Colonic mucosa (tissue), 4 donors: ENCODE measurements around the gene RPH3AL. TPM values are rescaled to one million over a fixed set of nuclear protein-coding genes. Genes with fewer than 3 reads are reported as not detected.
"Not testable (repeated sequence)": the region's sequence is repeated elsewhere in the genome, so short reads cannot be mapped to it uniquely, and the experiment has no call there.

Source experiments
- DNase-seq: peaks from one replicate; pipeline ENCODE4 v3.0.0-alpha.2; 2020
- H3K27ac ChIP-seq: fragments of 200-600 bp; one replicate; pipeline ENCODE4 v1.8.0; 2021
- H3K27me3 ChIP-seq: fragments of 200-600 bp; one replicate; pipeline ENCODE4 v1.8.0; 2021
- H3K36me3 ChIP-seq: fragments of 200-600 bp; one replicate; pipeline ENCODE4 v1.8.0; 2021
- H3K4me1 ChIP-seq: fragments of 200-600 bp; one replicate; pipeline ENCODE4 v1.8.0; 2021; ENCODE audit warnings: mild to moderate bottlenecking
- H3K4me3 ChIP-seq: fragments of 200-600 bp; one replicate; pipeline ENCODE4 v1.8.0; 2021
- H3K9ac ChIP-seq, 2 donors: one replicate each; pipeline ENCODE4 v1.7.0; 2013; ENCODE audit warnings: control low read depth in 2 of 2, low read depth in 2 of 2, low read length in 2 of 2
- H3K9me3 ChIP-seq: fragments of 200-600 bp; one replicate; pipeline ENCODE4 v1.8.0; 2021
- CTCF ChIP-seq: fragments of 200-600 bp; IDR thresholded peaks from one replicate; pipeline ENCODE4 v1.8.0; 2022; ENCODE audit warnings: antibody characterized with exemption, mild to moderate bottlenecking
- intact Hi-C: fragments of 100-400 bp; cut with DNase I; formaldehyde crosslinking; loops from one replicate; pipeline ENCODE4 v1.14.1; 2022
- total RNA-seq, 2 donors: library from RNA; stranded (reverse); fragmentation: NEBNext Ultra II Directional in 1 of 2; extraction: Animal tissue kit (Norgen Biotek cat#: 25700) in 1 of 2; gene quantifications; one replicate each; pipeline ENCODE4 v1.2.1, GENCODE V29; 2021
- donor health status: healthy.
- donor health status: DM: no; HTN: no; CAD: no.
- donor health status: DM: no; HTN: no; CAD: no.

RPH3AL gene
- total RNA-seq, 2 donors from 2014 or later = 14.9 to 34.2 TPM

GRCh38 chr17:172401-172800 lies 180.2 kb downstream of the RPH3AL start:
- Histone ChIP-seq H3K4me3 (no peak overlapping the region), H3K9me3 (no peaks in the 10 kb centered on the region), H3K9ac (no peak overlapping the region), H3K27me3 (no peaks in the 10 kb centered on the region), H3K27ac (no peak overlapping the region), H3K4me1 (no peaks in the 10 kb centered on the region), H3K36me3 (no peaks in the 10 kb centered on the region)
- TF ChIP-seq CTCF = no peak
- intact Hi-C loops = no loop called here
- no peak for DNase-seq

- H3K4me3 ChIP-seq = no peak overlapping the region
- H3K9ac ChIP-seq = no peak overlapping the region
- no peaks in the 10 kb centered on the region for H3K9me3 ChIP-seq
- no peak for TF ChIP-seq CTCF
- no peaks in the 10 kb centered on the region for H3K27me3 ChIP-seq
- no peak for DNase-seq
- no peak overlapping the region for H3K27ac ChIP-seq
- no peaks in the 10 kb centered on the region for H3K36me3 ChIP-seq
- intact Hi-C loops = no loop called here
- H3K4me1 ChIP-seq = no peaks in the 10 kb centered on the region
These were observed 180.7 kb downstream of the RPH3AL start for GRCh38 chr17:171871-172270.

DNA sequence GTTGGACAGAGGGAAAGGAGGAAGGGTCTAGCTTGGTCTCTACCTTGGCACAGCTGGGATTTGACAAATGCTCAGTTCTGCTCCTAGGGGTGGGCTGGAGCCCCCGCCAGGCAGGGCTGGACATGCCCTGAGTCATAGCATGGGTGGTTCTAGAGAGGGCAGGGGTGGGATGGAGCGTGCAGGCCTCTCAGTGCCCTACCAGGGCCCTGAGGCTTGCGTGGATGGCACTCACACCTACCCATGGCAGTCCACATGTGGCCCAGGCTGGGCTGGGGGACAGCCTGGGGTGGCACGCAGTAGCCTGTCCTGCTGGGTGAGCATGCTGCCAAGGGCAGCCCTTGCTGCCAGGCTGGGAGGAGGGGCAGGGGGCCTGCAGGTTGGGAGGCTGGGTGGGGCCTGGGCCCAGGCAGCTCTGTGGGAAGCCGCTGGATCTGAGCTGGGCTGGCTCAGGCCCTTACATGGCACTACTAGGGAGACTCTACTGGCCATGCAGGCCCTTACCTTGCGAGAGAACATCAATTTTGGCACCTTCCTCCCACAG lies 182.4 kb downstream of the RPH3AL start:
- Histone ChIP-seq H3K27ac (no peak overlapping the region), H3K9me3 (no peaks in the 10 kb centered on the region), H3K4me3 (no peak overlapping the region), H3K9ac (no peak overlapping the region), H3K36me3 (no peaks in the 10 kb centered on the region), H3K27me3 (no peaks in the 10 kb centered on the region), H3K4me1 (no peaks in the 10 kb centered on the region)
- DNase-seq = no peak
- no peak for TF ChIP-seq CTCF
- intact Hi-C loops = no loop called here

- H3K4me3 ChIP-seq, H3K9ac ChIP-seq, DNase-seq, H3K27ac ChIP-seq, H3K36me3 ChIP-seq, H3K4me1 ChIP-seq, H3K9me3 ChIP-seq, intact Hi-C loops, H3K27me3 ChIP-seq: not testable (repeated sequence)
These were observed 184.0 kb downstream of the RPH3AL start for GRCh38 chr17:168614-169013.

DNA sequence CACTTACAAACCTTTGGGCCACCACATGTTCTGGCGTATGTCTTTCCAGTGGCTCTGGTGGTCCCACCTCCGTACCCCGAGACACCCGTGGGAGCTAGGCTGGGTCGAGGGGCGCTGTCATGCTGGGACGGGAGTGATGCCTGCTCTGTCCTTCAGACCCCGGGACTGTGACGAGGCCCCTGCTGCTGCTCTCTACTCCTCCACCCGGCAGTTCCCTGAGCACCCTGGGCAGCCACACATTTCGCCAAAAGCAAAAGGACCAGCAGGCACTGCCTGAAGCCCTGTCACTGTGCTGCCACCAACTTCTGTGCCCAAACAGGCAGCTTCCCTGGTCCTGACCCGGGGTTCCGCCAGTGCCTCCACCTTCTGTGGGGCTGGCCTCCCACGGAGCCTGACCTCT lies 186.7 kb downstream of the RPH3AL start:
- Histone ChIP-seq H3K9ac (no peak overlapping the region), H3K4me1 (no peaks in the 10 kb centered on the region), H3K4me3 (no peak overlapping the region), H3K9me3 (no peaks in the 10 kb centered on the region), H3K36me3 (no peaks in the 10 kb centered on the region), H3K27me3 (no peaks in the 10 kb centered on the region), H3K27ac (no peak overlapping the region)
- TF ChIP-seq CTCF = no peak
- intact Hi-C loops = no loop called here
- no peak for DNase-seq

GRCh38 chr17:164303-165235 lies 188.0 kb downstream of the RPH3AL start:
- no peak overlapping the region for H3K27ac ChIP-seq
- peak; percentile 30 for TF ChIP-seq CTCF
- intact Hi-C loops = loop anchor here (5.0 kb wide), 1 partner anchor 223 kb away; no protein-coding TSS in a partner anchor
- H3K4me1 ChIP-seq = no peaks in the 10 kb centered on the region
- H3K9me3 ChIP-seq = no peaks in the 10 kb centered on the region
- H3K4me3 ChIP-seq = no peak overlapping the region
- peak; percentile 25 for DNase-seq
- no peaks in the 10 kb centered on the region for H3K36me3 ChIP-seq
- no peaks in the 10 kb centered on the region for H3K27me3 ChIP-seq
- no peak overlapping the region for H3K9ac ChIP-seq
